GM21723 (cell line): Measurements from ENCODE around the gene ZNHIT2.
A peak's percentile ranks its signal among the peaks of the same experiment; 100 is the strongest.

Source experiments
- ATAC-seq: cut with Tn5 transposase; IDR thresholded peaks from one replicate; pipeline ENCODE4 v1.9.1; 2021; ENCODE audit warnings: mild to moderate bottlenecking, moderate library complexity; ENCODE audit not compliant: unreplicated experiment

Gene ZNHIT2

DNA sequence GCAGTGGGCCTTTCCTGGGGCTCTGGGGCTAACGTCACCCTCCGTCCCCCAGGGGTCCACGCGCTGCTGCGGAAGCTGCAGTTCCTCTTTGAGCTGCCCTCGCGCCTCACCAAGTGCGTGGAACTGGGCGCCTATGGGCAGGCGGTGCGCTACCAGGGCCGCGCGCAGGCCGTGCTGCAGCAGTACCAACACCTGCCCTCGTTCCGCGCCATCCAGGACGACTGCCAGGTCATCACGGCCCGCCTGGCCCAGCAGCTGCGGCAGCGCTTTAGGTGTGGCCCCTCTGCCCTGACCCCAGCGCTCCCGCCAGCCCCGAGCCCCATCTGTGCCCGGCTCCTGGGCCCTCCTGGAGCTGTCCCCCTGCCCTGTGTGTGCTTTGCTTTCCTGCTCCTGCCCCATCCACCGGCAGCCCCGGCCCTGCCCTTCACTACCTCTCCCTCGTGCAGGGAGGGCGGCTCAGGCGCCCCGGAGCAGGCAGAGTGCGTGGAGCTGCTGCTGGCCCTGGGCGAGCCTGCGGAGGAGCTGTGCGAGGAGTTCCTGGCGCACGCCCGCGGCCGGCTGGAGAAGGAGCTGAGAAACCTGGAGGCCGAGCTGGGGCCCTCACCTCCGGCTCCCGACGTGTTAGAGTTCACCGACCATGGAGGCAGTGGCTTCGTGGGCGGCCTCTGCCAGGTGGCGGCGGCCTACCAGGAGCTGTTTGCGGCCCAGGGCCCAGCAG lies 9.6 kb downstream of the ZNHIT2 start:
- ATAC-seq: no peak

DNA sequence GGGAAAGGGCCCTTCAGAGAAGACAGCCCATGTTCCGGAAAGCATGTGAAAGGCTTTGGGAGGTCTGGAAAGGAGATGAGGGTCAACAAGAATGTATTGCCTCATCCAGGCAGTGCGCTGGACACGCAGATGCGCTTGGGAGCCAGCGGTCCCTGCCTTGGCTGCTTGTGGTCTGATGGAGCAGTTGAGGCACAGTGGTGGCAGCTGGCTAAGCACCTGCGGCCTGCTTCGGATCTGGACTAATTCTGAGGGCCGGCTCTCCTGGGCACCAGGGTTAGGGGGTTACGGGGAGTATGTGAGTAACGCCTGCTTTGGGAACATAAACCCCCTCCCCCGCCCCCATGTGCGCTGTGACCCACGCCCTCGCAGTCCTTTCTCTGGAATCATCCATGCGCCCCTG lies 10.4 kb downstream of the ZNHIT2 start:
- no peak for ATAC-seq

DNA sequence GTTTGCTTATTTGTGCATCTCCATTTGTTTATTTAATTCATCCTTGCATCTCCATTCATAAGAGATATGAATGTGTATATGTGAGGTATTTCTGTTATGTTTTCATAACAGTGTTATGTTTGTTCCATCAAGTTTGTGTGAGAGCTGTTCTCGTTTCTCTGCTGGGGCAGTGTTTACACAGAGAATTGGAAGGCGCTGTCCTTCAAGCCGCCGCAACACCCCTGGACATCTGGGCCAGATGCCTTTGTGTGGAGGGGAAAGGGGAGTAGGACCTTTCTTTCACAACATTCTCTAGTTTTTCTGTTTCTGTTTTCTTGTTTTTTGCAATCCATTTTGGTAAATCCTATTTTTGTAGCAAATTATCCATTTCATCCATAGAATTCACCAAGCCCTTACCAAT lies 12.9 kb downstream of the ZNHIT2 start:
- ATAC-seq: no peak

DNA sequence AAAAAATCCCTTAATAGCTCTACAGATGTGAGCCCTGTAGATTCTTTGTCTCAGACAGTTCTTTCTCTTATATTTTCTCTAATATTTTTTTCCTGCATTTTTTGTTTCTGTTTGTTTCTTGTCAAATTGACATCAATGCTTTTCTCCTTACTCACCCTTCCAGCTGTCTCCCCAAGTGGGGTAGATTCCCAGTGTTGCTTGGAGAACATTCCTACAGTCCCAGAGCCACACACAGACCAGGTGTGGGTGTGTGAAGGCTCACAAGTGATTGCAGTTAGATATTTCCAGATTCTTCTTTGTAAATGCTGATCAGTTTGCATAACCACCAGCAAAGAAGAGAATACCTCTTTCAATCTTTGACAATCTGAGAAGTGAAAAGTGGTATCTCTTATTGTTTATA lies 14.0 kb downstream of the ZNHIT2 start:
- no peak for ATAC-seq

DNA sequence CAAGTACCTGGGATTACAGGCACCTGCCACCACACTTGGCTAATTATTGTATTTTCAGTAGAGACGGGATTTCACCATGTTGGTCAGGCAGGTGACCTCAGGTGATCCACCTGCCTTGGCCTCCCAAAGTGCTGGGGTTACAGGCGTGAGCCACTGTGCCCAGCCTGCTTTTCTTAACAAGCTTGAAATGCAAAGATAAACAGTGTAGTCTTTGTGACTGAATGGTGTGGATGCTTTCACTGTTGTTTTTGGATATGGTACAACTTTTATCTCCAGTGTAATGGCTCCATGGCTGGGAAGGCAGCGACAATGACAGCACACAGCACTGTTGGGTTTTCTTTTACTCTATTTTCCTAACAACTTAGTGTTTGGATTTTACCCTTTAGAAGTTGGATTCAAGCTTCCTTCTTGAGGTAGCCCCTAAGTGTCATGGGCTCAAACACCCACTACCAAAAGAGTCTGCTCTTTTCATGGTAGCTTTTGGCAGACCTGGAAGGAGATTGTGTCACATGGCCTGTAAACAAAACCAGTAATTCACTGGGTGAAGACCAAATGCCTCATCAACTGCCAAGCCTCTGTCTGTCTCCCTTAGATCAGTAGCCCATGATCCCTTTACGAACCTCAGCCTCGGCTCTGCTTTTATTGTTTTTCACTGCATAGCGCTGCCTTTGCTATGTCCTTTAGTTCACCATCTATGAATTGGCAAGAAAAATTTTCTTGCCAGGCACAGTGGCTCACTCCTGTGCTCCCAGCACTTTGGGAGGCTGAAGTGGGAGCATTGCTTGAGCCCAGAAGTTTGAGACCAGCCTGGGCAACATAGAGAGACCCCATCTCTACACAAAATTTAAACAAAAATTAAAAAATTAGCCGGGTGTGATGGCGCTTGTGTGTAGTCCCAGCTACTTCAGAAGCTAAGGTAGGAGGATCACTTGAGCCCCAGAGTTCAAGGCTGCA lies 15.1 kb downstream of the ZNHIT2 start:
- no peak for ATAC-seq

DNA sequence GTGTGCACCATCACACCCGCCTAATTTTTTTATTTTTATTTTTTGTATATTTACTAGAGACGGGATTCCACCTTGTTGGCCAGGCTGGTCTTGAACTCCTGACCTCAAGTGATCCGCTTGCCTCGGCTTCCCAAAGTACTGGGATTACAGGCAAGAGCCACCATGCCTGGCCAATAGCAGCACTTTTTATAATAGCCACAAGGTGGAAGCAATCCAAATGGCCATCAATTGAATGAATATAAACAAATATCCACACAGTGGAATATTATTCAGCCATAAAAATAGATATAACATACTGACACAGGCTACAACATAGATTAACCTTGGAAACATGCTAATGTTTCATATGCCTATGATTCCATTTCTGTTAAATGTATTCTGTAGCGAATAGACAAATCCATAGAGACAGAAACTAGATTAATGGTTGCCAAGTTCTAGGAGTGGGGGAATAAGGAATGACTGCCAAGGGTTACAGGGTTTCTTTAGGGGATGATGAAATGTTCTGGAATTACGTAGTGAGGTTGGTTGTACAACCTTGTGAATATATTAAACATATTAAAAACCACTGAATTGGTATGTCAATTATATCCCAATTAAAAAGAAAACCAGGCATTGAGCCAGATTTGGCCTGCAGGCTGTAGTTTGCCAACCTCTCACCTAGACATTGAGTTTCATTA lies 16.7 kb downstream of the ZNHIT2 start:
- ATAC-seq: no peak

DNA sequence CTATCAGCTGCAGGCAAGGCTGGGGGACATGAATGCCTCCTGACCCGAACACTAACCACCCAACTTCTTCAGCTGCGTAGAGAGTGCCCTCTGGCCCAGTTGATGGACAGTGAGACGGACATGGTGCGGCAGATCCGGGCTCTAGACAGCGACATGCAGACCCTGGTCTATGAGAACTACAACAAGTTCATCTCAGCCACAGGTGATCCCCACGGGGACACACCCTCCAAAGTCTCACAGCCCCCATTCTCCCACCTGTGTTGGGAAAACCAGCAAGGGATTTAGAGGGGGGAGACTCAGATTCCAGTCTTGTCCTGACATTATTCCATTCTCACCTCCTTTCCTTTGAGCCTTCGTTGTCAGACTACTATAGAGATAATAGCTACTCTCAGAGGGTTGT lies 20.6 kb downstream of the ZNHIT2 start:
- ATAC-seq: no peak

DNA sequence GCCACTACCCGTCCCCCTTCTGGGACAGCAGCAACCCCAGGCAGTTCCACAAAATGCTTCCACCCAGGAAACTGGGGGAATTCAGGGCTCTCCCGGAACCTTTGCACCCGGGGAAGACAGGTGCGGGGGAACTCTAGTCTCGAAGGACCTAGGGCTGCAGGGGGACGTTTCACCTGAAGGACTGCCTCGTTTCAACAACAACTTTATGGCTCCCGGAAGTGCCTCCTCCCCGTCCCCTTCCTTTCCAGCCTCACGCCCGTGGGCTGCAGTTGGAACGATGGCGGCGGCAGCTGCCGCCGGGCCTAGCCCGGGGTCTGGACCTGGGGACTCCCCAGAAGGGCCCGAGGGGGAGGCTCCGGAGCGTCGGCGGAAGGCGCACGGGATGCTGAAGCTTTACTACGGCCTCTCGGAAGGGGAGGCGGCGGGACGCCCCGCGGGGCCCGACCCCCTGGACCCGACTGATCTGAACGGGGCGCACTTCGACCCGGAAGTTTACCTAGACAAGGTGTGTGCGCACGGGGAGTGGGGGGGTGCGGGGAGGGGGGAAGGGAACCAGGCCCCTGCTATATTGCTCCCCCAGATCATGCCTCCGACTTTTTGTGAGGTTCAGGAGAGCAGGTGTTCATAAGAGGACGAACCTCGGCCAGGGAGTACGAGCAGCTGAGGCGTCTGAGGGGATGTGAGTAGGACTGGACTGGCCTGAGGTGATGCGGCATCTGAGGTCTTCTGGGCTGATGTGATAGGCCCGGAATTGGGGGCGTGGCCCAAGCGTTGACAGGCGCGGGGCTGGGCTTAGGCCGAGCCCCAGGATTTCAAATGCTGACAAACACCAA lies 21.3 kb downstream of the ZNHIT2 start, which contains the start of gene VPS51:
TSS of gene VPS51 (plus strand) at position 241 of the 833 bp plus-strand sequence. CDS start at position 278, 37 bp downstream.
- ATAC-seq: peak; percentile 85

DNA sequence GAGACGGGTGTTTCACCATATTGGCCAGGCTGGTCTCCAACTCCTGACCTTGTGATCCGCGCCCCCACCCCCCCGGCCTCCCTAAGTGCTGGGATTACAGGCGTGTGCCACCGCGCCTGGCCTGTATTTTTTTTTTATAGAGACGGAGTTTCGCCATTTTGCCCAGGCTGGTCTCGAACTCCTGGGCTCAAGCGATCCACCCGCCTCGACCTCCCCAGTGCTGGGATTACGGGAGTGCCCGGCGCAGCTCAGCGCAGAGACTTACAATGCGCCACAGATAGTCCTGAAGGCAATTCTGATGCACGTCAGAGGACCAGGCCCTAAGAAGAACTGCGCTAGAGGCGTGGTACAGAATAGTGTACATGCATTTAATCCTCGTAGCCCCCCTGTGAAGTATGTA lies 22.1 kb downstream of the ZNHIT2 start:
- ATAC-seq: no peak

DNA sequence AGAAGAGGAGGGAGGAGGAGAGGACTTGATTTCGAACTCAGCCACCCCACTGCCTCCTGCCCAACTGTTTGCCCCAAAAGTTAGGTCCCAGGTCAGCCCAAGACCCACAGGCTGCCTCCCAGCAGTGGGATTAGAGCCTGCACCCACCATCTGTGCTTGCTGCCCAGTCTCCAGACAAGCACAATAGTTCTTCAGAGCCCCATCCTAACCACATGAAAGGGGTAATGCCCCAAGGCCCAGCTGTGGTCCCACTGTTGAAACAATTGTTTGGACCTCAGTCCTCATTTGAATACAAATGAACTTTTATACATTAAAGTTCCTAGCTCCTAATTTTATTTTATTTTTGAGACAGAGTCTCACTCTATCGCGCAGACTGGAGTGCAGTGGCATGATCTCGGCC lies 26.9 kb downstream of the ZNHIT2 start:
- ATAC-seq: no peak

DNA sequence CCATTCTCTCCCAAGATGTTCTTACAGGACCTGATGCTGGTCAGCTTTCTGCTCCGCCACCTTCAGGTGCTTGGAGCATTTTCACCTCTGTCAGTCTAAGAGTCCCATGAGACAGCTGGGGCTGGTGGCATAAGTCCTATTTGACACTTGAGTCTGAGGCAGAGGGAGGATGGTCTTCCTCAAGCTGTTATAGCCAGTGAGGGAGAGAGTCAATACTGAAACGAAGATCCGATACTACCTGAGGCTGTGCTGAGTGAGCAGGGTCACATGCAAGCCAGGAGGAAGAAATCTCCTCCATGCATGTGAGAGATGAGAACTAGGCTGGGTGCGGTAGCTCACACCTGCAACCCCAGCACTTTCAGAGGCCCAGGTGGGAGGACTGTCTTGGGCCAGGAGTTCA lies 27.9 kb downstream of the ZNHIT2 start:
- ATAC-seq: no peak

DNA sequence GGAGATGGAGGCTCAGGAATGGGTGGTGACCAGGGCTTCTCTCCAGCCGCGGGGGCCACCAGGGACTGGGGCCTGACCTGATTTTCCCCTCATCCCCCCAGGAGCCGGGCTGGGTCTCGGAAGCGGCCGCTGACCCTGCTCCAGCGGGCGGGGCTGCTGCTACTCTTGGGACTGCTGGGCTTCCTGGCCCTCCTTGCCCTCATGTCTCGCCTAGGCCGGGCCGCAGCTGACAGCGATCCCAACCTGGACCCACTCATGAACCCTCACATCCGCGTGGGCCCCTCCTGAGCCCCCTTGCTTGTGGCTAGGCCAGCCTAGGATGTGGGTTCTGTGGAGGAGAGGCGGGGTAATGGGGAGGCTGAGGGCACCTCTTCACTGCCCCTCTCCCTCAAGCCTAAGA lies 29.7 kb downstream of the ZNHIT2 start:
- no peak for ATAC-seq

DNA sequence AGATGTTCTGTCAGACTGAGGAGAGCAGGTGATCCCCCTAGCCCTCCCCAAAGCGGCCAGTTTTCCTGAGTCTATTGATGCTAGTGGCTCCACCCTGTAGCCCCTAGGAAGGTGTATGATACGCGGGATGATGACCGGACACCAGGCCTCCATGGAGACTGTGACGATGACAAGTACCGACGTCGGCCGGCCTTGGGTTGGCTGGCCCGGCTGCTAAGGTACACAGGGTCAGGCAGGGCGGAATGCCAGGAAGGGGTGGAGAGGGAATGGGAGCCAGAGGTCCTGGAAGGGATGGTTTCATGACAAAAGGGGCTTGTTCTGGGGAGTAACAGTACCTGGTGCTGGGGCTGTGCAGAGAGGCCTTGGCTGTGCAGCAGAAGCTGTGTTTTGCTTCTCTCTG lies 30.3 kb downstream of the ZNHIT2 start:
- ATAC-seq: no peak

DNA sequence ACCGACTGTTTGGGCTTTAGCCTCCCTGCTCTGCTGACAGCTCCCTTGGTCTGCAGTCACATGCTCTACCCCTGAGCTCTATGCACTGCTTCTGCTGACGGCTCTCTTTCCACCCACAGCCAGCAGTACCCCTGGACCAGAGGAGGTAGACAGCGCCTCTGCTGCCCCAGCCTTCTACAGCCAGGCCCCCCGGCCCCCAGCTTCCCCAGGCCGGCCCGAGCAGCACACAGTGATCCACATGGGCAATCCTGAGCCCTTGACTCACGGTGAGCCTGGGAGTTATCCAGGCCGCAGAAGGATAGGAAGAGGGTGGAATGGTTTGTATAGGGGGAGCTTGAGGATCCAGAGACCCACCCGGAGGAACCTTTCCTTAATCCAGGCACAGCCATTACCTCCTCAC lies 30.7 kb downstream of the ZNHIT2 start:
- ATAC-seq: no peak

DNA sequence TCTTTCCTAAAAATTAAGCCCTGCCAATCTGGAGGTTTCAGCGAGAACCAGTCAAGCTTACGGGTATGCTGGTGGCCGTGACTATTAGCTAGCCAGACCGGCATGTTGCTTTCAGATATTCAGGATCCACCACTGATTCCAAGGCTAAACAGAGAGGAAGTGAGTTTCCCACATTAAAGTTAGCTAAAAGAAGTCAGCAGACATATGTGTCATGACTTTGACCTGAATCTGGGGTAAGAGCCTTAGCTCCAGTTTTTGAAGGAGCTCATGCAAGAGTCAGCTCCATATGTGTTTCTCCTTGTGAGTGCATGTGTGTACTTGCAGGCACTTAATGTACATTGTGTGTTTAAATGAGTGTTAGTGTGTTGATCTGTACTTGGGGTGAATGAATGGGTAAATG lies 32.1 kb downstream of the ZNHIT2 start:
- ATAC-seq: no peak

DNA sequence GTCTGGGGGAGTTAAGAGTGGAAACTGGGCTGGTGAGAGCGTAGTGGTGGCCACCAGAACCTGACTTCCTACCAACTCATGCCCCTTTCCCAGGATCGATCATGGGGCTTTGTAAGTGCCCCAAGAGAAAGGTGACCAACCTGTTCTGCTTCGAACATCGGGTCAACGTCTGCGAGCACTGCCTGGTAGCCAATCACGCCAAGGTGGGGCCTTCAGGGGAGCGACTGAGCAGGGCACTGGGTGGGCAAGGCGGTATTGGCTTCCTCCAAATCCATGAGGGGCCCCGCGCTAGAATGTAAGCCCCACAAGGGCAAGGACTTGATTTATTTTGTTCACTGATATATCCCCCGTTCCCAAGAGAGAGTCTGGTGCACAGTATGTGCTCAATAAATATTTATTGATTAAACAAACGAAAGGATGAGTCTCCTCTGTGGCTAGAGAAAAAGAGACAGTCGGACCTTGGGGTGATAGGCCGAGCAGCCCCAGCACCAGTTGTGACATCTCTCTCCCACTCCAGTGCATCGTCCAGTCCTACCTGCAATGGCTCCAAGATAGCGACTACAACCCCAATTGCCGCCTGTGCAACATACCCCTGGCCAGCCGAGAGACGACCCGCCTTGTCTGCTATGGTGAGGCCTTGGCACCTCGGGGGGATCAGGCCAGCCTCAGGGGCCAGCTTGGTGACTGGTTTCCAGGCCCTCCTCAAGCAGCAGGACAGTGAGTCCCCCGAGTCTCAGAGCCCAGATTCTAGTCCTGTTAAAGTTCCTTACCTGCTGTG lies 32.7 kb downstream of the ZNHIT2 start:
- peak; percentile 4 for ATAC-seq

DNA sequence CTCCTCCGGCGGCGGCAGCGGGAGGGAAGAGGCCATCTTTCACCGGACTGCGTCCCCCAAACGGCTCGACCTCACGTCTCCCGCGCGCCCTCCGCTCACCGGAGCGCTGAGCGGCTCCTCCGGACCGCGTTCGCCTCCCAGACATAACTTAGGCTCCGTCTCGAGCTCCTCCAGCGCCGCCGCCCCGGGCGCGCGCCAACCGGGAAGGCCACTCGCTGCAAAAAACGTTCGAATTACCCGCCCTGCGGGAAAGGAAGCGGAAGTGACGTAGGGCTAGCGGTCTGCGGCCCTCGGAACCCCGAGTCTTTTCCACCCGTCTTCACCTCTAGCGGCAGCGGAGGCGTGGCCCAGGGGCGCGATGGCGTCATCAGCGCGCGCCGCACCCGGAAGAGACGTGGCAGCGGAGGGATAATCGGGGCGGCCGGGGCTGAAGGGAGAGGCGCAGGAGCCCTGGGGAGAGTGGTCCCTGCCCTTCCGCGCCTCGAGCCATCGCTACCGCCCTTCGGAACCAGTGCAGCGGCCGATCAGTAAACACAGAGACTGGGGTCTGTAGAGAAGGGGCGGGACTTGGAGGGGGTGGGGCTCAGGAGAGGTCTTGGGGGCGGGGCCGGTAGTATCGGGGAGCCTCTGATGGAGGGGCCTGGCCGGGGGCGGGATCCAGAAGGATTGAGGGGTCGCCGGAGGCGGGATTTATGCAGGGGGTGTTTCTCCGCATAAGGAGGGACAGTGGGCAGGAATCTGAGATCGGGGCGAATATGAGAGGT lies 33.5 kb downstream of the ZNHIT2 start, which contains the start of the genes CDCA5 and ZFPL1:
TSS of gene CDCA5 (minus strand) at position 207 of the 764 bp plus-strand sequence. CDS start at position 145, 62 bp downstream.
TSS of gene ZFPL1 (plus strand) at position 389 of the 764 bp plus-strand sequence. CDS start 477 bp downstream, outside the sequence.
- peak; percentile 69 for ATAC-seq

DNA sequence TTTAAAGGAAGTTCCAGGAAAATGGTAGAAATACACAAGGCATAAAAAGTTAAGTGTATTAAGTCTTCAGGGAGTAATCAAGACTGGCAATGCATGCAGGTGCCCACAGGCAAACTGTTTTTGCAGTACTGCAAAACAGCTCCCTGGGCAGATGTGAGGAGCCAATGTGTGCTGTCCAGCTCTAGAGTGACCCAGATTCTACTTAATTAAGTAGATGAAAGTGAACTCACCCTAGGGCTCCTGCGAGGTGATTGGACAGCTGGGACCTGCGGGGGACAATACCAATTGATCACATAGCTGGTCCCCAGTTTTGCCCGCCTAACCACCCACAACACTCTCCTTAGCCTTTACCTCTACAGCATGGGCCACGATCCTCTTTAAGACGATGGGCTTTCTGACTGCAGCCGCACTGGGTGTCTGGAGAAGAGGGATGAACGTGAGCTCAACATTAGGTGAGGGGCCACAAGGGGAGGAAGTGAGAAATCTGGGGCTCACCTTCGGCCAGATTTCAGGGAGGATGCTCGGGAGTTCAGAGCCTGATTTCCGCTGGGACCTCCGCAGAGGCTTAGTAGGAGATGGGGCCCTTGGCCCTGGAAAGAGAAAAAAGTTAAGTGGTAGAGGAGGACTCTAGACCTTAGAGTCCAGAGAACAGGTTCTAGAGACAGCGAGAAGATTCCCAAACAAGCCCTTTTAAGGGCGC lies 34.2 kb downstream of the ZNHIT2 start:
- ATAC-seq: peak; percentile 18
